Measurements from ENCODE around the gene GSTA3.
"Not testable (repeated sequence)": the region's sequence is repeated elsewhere in the genome, so short reads cannot be mapped to it uniquely, and the experiment has no call there.

GSTA3 gene

GRCh38 chr6:52909531-52909930 lies at the start of gene GSTA3:
GSTA3 (minus strand) TSS chr6:52909698; CDS start chr6:52905834, 3,864 bp downstream.
- no peak within 1 kb of the TSS for H3K27ac ChIP-seq
- ChIA-PET POLR2A (ENCODE audit: low non-redundant PET) (no interaction called here), CTCF (interaction anchor here (0.7 kb wide), 1 partner anchor 834 kb away, joined by 3 read pairs; no protein-coding TSS in a partner anchor)
- no peak for DNase-seq (ENCODE audit: low spot score)
- TF ChIP-seq, protein P1, sequence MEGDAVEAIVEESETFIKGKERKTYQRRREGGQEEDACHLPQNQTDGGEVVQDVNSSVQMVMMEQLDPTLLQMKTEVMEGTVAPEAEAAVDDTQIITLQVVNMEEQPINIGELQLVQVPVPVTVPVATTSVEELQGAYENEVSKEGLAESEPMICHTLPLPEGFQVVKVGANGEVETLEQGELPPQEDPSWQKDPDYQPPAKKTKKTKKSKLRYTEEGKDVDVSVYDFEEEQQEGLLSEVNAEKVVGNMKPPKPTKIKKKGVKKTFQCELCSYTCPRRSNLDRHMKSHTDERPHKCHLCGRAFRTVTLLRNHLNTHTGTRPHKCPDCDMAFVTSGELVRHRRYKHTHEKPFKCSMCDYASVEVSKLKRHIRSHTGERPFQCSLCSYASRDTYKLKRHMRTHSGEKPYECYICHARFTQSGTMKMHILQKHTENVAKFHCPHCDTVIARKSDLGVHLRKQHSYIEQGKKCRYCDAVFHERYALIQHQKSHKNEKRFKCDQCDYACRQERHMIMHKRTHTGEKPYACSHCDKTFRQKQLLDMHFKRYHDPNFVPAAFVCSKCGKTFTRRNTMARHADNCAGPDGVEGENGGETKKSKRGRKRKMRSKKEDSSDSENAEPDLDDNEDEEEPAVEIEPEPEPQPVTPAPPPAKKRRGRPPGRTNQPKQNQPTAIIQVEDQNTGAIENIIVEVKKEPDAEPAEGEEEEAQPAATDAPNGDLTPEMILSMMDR (conservative IDR thresholded peaks at IDR 0.05; ENCODE audit: low read depth) = no peak

DNA sequence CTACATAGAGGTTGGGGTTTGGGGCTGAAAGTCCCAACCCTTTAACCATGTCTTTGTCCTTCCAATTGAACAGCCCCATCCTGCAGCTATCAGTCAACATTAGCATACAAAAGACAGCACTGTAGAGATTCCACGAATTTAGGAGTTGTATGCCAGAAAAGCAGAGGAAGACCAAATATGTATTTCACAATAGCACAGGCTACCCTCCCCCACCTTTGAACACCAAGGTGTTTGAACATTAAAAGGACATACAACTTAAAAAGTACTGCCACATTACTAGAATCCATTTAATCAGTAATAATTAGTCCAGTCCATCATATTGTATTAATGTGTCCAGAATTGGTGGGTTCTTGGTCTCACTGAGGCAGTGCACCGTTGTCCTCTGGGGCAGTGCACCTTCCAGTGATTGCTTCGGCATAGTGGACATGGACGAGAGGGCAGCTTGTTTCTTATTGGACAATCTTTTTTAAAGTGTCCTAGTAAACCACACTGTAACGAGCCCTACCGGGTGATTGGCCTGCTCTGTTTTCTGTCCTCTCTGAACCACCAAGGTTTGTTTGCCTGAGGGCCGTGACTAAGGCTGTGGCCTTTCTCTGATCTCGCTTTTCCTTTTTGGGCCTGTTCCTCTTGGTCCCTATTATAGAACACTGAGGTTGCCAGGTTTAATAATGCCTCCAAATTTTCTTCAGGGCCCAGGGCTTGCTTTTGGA lies 49.2 kb upstream of the GSTA3 start:
- TF ChIP-seq, protein P1 (conservative IDR thresholded peaks at IDR 0.05; ENCODE audit: low read depth) = no peak
- ChIA-PET POLR2A (ENCODE audit: low non-redundant PET) (no interaction called here), CTCF (no interaction called here)
- H3K27ac ChIP-seq = no peak overlapping the region
- DNase-seq (ENCODE audit: low spot score) = no peak

- TF ChIP-seq, protein P1 (conservative IDR thresholded peaks at IDR 0.05; ENCODE audit: low read depth) = no peak
- ChIA-PET POLR2A (ENCODE audit: low non-redundant PET) (no interaction called here), CTCF (no interaction called here)
- H3K27ac ChIP-seq = no peak overlapping the region
- DNase-seq (ENCODE audit: low spot score) = no peak
Measured at GRCh38 chr6:52955871-52956270, 46.4 kb upstream of the GSTA3 start.

GRCh38 chr6:52953911-52954839 lies 44.7 kb upstream of the GSTA3 start:
- peak; percentile 16 for DNase-seq (ENCODE audit: low spot score)
- ChIA-PET POLR2A (ENCODE audit: low non-redundant PET) (no interaction called here), CTCF (no interaction called here)
- TF ChIP-seq, protein P1 (conservative IDR thresholded peaks at IDR 0.05; ENCODE audit: low read depth) = no peak
- no peak overlapping the region for H3K27ac ChIP-seq

DNA sequence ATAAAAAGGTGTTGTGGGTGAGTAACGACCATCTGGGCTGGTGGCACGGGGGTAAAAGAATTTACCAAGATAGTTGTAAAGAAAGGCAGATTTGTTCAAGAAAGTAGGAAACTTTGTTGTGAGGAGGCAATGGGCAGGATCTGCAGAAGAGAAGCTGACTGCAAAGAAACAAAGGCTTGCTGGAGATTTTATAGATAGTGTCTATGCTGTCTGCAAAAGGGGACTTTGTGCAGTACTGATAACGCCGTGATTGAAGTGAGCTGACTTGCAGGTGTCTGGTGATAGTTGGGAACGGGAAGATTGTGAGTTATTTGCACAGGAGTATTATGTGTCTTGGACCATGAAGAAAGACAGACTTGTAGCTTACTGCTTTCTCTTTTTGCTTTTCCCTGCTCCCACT lies 36.8 kb upstream of the GSTA3 start:
- DNase-seq (ENCODE audit: low spot score) = no peak
- CTCF ChIA-PET = no interaction called here
- POLR2A ChIA-PET (ENCODE audit: low non-redundant PET) = no interaction called here
- TF ChIP-seq, protein P1 (conservative IDR thresholded peaks at IDR 0.05; ENCODE audit: low read depth) = no peak
- H3K27ac ChIP-seq = no peak overlapping the region

GRCh38 chr6:52942821-52943220 lies 33.3 kb upstream of the GSTA3 start:
- POLR2A ChIA-PET (ENCODE audit: low non-redundant PET) = not testable (repeated sequence)

More at GRCh38 chr6:52942821-52943220, 33.3 kb upstream of the GSTA3 start:
- H3K27ac ChIP-seq; DNase-seq (ENCODE audit: low spot score): not testable (repeated sequence)
- CTCF ChIA-PET = interaction anchor here (0.7 kb wide), 1 partner anchor 1014 kb away, joined by 5 read pairs; no protein-coding TSS in a partner anchor
